Tibial artery (tissue), 4 donors: ENCODE data around the gene WDR27.
"Not testable (repeated sequence)": the region's sequence is repeated elsewhere in the genome, so short reads cannot be mapped to it uniquely, and the experiment has no call there.

ENCODE experiments used
- DNase-seq, 2 donors: peaks; one replicate each; pipeline ENCODE4 v3.0.0-alpha.2; 2019
- H3K27ac ChIP-seq, 2 donors: fragments of 200-600 bp; sonication (generic) in 1 of 2; 1 replicate in 1 of 2; 2 replicates in 1 of 2; pipeline ENCODE4 v1.5.1; 2018 to 2019; ENCODE audit warnings: mild to moderate bottlenecking in 1 of 2
- H3K27me3 ChIP-seq, 2 donors: fragments of 200-600 bp; sonication (generic) in 1 of 2; one replicate each; pipeline versions ENCODE4 v1.5.1 to v1.6.0; 2016 to 2019
- H3K36me3 ChIP-seq, 3 donors: fragments of 200-600 bp; sonication (generic) in 2 of 3; one replicate each; pipeline ENCODE4 v1.5.1; 2016 to 2019; ENCODE audit warnings: mild to moderate bottlenecking in 2 of 3
- H3K4me1 ChIP-seq, 4 donors: fragments of 200-600 bp; sonication (generic) in 2 of 4; 1 replicate in 3 of 4; 2 replicates in 1 of 4; pipeline ENCODE4 v1.5.1; 2016 to 2019
- H3K4me3 ChIP-seq, 2 donors: fragments of 200-600 bp; sonication (generic) in 1 of 2; 1 replicate in 1 of 2; 2 replicates in 1 of 2; pipeline ENCODE4 v1.5.1; 2018 to 2019; ENCODE audit warnings: mild to moderate bottlenecking in 2 of 2
- H3K9me3 ChIP-seq, 3 donors: fragments of 200-600 bp; sonication (generic) in 1 of 3; one replicate each; pipeline ENCODE4 v1.5.1; 2016 to 2019
- CTCF ChIP-seq, 2 experiments: fragments of 200-600 bp in 1 of 2; fragments of 450-650 bp in 1 of 2; IDR thresholded peaks; one replicate each; pipeline ENCODE4 v1.5.1; 2017 to 2019; ENCODE audit warnings: antibody characterized with exemption in 2 of 2, mild to moderate bottlenecking in 1 of 2, moderate library complexity in 1 of 2
- intact Hi-C: fragments of 100-400 bp; cut with DNase I; formaldehyde crosslinking; loops from one replicate; pipeline ENCODE4 v1.15.0; 2023; ENCODE audit warnings: low total_unique reads

WDR27 gene

GRCh38 chr6:169620171-169621130 lies 81.4 kb downstream of the WDR27 start:
- no peaks in the 10 kb centered on the region for H3K27me3 ChIP-seq
- no peaks in the 10 kb centered on the region for H3K9me3 ChIP-seq
- intact Hi-C loops: no loop called here
- peaks cover 0 to 16% (median 16%) of the 10 kb centered on the region in 3 donors for H3K36me3 ChIP-seq
- H3K4me3 ChIP-seq: no peak overlapping the region
- H3K4me1 ChIP-seq: peaks cover 0 to 15% (median 6%) of the 10 kb centered on the region in 4 donors
- DNase-seq: no peak
- TF ChIP-seq CTCF (IDR thresholded peaks at IDR 0.05): no peak
- no peak overlapping the region for H3K27ac ChIP-seq

- no peak for DNase-seq
- no peak overlapping the region for H3K27ac ChIP-seq
Observed at GRCh38 chr6:169619650-169620049, 82.2 kb downstream of the WDR27 start.

GRCh38 chr6:169618526-169619490 lies 83.0 kb downstream of the WDR27 start:
- no peak overlapping the region for H3K27ac ChIP-seq
- peaks cover 0 to 2% (median 0%) of the 10 kb centered on the region in 3 donors for H3K36me3 ChIP-seq
- intact Hi-C loops: no loop called here
- H3K9me3 ChIP-seq: no peaks in the 10 kb centered on the region
- H3K4me3 ChIP-seq: no peak overlapping the region
- TF ChIP-seq CTCF (IDR thresholded peaks at IDR 0.05): no peak
- peaks cover 0 to 15% (median 6%) of the 10 kb centered on the region in 4 donors for H3K4me1 ChIP-seq
- DNase-seq: no peak
- H3K27me3 ChIP-seq: no peaks in the 10 kb centered on the region

More at GRCh38 chr6:169619650-169620049, 82.2 kb downstream of the WDR27 start:
- intact Hi-C loops: no loop called here
- H3K36me3 ChIP-seq: peaks cover 0 to 8% (median 8%) of the 10 kb centered on the region in 3 donors
- H3K4me3 ChIP-seq: no peak overlapping the region
- TF ChIP-seq CTCF (IDR thresholded peaks at IDR 0.05): no peak
- H3K9me3 ChIP-seq: no peaks in the 10 kb centered on the region
- H3K27me3 ChIP-seq: no peaks in the 10 kb centered on the region
- H3K4me1 ChIP-seq: peaks cover 0 to 15% (median 6%) of the 10 kb centered on the region in 4 donors

GRCh38 chr6:169617562-169617961 lies 84.3 kb downstream of the WDR27 start:
- no peak for TF ChIP-seq CTCF (IDR thresholded peaks at IDR 0.05)
- no peak overlapping the region for H3K4me3 ChIP-seq

GRCh38 chr6:169608609-169609008 lies 93.2 kb downstream of the WDR27 start:
- H3K4me1 ChIP-seq, H3K27ac ChIP-seq, H3K4me3 ChIP-seq, H3K9me3 ChIP-seq, intact Hi-C loops, H3K27me3 ChIP-seq, DNase-seq, H3K36me3 ChIP-seq: not testable (repeated sequence)

More at GRCh38 chr6:169617562-169617961, 84.3 kb downstream of the WDR27 start:
- Histone ChIP-seq H3K27me3 (no peaks in the 10 kb centered on the region), H3K4me1 (peaks cover 0 to 15% (median 6%) of the 10 kb centered on the region in 4 donors), H3K36me3 (peaks cover 0 to 5% (median 4%) of the 10 kb centered on the region in 3 donors), H3K27ac (no peak overlapping the region), H3K9me3 (no peaks in the 10 kb centered on the region)
- DNase-seq: no peak
- intact Hi-C loops: no loop called here
